ENCODE results near the gene CD55.
A peak's percentile ranks its signal among the peaks of the same experiment; 100 is the strongest.

- TF ChIP-seq POLR2A (IDR thresholded peaks at IDR 0.05; ENCODE audit: low read length) (peak; percentile 21), GATA1 (IDR thresholded peaks at IDR 0.05; ENCODE audit: low read depth, low read length) (no peak)
These were observed 15.3 kb downstream of the CD55 start for GRCh38 chr1:207336559-207337467.
